Activated T-helper 1 cell treated with anti-CD3 and anti-CD28 coated beads, Interleukin-2, amount 50 U/mL, for 16 hours (primary cell): ENCODE measurements around the gene RANBP6.
"Not testable (repeated sequence)": the region's sequence is repeated elsewhere in the genome, so short reads cannot be mapped to it uniquely, and the experiment has no call there.

Experiments used
- DNase-seq, 2 donors: peaks; one replicate each; pipeline ENCODE4 v3.0.0-alpha.2; 2020; ENCODE audit warnings: low read depth in 1 of 2, low spot score in 1 of 2

The RANBP6 gene

DNA sequence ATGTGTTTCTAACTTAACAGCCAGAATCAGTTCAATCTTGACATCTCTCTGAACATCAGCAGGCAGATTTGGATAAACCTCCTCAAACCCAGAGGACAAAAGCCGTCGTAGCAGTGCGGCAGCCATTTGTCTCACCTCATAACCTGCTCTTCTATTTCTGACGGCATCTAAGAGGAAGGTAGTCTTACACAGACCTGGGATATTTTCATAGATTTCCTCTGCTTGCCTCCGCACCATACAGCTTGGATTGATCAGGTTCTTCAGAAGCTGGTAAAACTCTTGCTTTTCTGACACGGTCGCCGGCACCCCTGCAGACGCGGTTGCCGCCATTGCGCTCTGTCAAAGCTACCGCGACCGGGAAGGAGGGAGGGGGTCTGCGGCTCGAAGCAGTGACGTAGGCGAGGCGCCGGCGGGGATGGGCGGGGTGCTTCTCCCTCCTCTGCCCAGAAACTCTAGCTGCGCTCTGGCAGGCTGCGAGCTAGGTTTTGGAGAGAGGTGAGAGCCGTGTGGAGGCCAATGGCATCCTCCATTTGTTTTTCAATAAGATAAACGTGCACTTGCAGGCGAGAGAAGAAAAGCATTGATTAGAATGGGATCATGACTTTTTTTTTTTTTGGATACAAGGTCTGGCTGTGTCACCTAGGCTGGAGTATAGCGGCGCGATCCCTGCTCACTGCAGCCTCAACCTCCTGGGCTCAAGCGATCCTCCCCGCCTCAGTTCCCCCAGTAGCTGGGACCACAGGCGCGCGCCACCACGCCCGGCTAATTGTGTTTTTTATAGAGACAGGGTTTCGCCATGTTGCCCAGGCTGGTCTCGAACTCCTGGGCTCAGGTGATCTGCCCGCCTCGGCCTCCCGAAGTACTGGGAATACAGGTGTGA is at the start of gene RANBP6:
Gene RANBP6 (minus strand): TSS at position 347 of the 880 bp plus-strand sequence. CDS start 17 bp downstream, at position 330.
- peak; percentile 79 to 84 for DNase-seq

DNA sequence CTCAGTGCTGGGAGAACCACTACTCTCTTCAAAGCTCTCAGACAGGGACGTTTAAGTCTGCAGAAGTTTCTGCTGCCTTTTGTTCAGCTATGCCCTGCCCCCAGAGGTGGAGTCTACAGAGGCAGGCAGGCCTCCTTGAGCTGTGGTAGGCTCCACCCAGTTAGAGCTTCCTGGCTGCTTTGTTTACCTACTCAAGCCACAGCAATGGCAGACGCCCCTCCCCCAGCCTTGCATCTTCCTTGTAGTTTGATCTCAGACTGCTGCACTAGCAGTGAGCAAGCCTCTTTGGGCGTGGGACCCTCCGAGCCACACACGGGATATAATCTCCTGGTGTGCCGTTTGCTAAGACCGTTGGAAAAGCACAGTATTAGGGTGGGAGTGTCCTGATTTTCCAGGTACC is 47.7 kb upstream of the RANBP6 start:
- not testable (repeated sequence) for DNase-seq

DNA sequence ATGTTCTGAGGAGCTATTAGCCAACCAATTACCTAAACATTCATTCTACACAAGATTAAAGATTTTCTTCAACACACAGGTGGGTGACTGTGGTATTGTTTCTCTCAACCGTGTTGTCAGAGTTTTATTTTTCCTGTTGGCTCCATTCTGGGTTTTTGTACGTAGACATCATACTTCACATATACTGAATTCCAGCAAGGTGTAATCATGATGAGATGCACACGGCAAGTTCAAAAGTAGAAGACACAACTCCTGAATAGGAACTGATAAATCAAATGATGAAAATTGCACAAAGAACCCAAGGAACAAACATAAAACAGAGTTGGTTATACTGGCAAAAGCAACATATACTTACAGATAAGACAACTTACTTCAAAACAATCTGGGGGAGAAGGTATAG is 40.2 kb upstream of the RANBP6 start:
- no peak for DNase-seq

DNA sequence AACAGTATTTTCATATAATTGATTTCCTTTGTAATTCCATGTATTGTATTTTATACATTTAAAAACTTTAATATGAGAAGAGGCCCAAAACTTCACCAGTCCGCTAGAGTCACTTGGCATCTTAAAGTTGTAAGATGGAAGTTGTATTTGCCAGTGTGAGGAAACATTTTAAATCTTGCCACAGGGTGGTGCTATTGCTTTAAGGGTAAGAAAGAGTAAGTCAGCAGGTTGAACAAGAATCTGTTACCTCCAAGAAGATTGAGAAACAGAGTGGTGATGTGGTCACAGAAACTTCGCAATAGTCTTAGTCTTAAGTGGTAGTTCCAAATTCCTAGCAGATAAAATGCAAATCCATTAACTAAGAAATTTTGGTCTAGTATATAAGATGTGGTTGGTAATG is 39.8 kb upstream of the RANBP6 start:
- DNase-seq, result no peak

DNA sequence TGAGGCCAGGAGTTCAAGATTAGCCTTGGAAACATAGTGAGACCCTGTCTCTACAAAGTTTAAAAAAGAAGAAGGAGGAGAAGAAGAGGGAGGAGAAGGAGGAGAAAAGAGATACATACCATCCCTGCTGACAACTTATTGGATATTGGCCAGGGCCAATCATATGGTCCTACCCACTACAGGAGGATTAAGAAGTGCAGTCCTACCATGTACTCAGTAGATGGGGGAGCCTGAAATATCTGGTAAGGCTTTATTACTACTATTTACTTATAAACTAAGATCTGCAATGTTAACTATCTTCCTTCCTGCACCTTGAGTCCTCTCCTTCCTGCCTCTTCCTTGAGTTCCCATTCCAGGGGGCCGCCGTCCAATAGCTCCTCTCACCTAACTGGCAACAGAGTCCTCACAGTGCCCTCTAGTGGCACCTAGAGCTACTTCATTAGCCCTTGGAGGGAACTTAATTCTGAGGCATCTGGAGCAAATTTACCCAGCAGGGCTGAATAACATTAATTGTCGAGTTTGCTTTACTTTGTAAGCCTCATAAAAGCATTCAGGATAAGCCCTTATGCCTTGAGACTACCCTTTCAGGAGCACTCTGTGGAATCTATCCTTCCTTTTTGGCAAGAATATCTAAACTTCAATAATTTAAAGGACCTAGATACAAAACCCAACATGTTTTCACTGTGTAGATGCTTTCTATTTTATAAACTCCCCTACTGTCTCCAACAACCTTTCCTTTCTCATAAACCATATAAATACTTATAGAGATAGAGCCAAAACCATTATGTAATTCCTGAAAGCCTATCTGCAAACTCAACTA is 39.1 kb upstream of the RANBP6 start:
- peak in 1 of 2 donors; percentile 6 for DNase-seq

DNA sequence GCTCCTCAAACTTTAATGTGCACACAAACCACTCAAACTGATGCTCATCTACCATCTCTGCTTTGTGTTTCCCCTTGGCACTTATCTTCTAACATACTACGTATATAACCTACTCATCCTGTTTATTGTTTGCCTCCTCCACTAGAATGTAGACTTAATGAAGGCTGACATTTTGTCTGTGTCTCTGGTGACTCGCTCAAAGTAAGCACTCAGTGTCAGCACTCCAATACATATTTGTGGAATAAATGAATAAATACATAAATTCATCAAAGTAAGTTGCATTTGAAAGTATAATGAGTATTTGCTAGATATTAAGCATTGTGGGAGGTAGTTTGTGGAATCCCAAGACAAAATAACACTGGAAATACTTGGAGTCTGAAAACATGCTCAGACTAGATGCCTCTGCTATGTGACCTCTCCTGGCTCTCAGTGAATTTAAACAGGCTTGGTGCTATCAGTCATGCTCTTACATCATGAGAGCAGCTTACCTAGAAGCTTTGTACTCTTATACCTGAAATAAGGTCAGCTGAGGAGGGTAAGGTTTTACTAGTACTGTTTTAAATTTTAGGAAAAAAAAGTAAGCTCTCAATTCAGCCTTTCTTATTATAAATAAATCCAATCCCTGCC is 37.0 kb upstream of the RANBP6 start:
- DNase-seq, result no peak

DNA sequence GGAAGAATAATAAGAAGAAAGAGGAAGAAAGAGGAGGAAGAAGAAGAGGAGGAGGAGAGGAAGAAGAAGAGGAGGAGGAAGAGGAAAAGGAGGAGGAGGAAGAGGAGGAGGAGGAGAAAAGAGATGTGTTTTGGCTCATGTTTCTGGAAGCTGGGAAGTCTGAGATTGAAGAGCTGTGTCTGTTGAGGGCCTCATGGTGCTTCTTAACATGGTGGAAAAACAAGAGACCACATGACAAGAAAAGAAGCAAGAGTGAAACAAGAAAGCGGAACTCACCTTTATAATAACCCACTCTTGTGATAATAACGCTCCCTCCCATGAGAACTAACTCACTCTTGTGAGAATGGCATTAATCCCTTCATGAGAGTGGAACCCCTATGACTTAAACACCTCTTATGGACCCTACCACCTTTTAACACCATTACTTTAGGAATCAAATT is 36.1 kb upstream of the RANBP6 start:
- no peak for DNase-seq

DNA sequence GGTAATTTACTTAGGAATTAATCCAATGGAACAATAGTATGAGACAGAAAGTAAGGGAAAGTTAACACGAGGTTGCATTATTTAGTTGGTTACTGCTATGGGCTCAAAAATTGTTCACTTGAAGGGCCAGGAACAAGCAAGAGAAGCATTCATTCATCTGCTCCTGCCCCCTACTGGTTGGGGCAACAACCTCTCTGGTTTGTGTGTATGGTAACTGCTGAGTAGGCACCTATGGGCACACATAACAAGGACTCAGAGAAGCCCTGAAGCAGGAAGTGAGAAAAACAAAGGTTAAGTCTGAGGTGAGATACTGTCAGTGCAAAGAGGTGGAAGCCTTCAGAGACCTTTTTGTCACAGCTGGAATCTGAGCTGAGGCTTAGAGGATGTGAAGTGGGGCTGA is 34.4 kb upstream of the RANBP6 start:
- no peak for DNase-seq

DNA sequence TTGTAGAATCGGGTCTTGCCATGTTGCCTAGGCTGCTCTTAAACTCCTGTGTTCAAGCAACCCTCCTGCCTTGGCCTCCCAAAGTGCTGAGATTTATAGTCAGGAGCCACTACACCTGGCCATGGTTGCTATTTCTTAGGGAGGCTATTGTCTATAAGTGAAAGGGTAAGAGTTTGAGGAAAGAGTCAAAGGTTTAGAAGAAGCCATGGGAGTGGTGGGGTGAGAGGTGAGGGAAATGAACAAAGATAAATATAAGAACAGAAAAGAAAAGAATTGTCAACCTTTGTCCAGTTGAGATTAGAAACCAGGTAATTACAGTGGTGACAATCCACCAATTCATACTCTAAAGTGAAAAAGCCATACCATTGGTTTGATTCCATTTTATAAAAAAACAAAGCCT is 32.6 kb upstream of the RANBP6 start:
- DNase-seq, result no peak

DNA sequence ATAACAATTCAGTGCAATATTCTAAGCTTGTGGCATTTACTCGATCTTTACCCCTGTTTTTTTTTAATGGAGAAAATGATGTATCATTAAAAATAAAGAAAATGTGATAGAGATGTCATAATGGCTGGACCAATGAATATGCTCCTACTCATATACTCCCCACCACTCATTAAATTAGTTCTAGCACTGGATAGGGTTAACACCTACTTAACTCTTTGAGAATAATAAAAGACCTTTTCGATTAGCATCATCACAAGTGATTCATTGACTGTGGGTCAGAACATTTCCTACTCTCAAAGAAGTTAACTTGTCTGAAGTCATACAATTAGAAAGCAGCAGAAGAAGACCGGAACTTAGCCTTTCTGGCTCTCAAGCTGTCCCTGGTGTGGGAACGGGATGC is 31.6 kb upstream of the RANBP6 start:
- no peak for DNase-seq

DNA sequence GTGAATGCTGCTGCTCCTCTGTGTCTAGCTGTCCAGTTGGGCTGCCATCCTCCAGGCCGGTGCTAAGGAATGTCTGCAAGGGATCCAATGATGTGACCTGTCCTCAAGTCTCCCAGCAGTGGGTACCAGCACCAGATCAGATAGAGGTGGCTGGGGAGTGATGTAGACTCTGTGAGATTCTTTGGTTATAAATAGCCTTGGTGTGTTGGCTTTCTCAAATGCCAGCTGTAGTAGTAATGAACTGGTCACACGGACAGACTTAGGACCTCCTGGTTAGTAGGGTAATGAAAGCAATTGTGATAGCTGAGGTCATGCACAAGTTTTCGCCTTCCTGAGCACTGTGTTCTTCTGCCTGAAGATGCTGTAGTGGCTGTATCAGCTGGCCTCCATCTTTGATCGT is 29.9 kb upstream of the RANBP6 start:
- no peak for DNase-seq

DNA sequence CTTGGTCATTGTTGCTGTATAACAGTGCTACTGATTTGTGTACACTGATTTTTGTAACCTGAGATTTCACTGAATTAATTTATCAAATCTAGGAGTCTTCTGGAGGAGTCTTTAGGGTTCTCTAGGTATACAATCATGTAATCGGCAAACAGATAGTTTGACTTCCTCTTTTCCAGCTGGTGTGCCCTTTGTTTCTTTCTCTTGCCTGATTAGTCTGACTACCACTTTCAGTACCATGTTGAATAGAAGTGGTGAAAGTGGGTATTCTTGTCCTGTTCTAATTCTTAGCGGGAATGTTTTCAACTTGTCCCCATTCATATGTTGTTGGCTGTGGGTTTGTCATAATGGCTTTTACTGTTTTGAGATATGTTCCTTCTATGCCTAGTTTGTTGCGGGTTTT is 24.7 kb upstream of the RANBP6 start:
- no peak for DNase-seq

DNA sequence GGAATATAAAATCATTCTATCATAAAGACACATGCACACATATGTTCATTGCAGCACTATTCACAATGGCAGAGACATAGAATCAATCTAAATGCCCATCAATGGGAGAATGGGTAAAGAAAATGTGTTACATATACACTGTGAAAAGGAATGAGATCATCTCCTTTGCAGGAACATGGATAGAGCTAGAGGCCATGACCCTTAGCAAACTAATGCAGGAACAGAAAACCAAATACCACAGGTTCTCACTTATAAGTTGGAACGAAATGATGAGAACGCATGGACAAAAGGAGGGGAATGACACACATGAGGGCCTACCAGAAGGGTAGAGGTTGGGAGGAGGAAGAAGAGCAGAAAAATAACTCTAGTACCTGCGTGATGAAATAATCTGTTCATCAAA is 21.0 kb upstream of the RANBP6 start:
- no peak for DNase-seq

DNA sequence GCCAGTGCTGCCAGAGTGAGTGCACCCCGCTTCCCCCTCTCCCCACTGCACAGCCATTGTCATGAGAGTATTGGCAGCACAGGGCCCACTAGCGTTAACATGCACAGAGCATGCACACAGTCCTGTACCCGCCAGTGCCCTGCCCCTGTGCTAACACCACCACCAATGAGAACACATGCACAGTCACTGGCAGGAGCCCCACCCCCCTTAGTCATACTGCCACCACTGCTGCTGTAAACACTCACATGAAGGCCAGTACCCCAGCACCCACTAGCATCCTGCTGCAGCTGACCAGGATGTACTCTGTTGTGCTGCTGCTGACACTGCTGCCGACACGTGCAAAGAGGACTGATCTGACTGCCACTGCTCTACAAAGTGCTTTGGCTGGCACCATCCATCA is 19.5 kb upstream of the RANBP6 start:
- no peak for DNase-seq

DNA sequence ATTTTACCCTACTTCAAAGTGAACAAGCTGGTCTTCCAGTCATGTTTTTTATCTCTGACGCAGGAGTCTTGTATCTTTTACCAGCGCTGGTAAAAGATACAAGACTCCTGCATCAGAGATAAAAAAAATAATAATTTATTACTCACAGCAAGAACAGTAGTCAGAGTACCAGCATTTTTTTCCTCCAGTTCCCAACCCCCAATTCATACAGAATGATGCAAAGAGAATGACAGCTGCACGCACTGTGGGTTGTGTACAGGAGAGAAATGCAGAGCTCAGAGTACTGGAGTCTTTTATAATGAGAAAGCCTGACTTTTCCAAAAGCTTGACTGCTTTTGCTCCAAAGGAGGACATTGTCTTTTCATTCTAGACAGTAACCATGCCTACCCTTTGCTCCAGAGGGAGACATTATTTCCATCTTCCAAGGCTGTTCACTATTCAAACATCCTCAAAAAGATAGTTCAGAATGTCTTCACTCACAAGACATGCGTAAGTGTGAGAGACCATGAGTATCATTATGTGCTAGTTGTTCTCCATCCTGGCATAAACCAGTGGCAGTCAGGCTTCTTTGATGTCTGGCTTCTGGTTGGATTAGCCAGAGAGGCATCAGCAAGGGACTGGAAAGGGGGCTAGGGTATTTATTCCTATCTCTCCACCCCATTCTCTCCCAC is 14.3 kb upstream of the RANBP6 start:
- DNase-seq, result no peak

DNA sequence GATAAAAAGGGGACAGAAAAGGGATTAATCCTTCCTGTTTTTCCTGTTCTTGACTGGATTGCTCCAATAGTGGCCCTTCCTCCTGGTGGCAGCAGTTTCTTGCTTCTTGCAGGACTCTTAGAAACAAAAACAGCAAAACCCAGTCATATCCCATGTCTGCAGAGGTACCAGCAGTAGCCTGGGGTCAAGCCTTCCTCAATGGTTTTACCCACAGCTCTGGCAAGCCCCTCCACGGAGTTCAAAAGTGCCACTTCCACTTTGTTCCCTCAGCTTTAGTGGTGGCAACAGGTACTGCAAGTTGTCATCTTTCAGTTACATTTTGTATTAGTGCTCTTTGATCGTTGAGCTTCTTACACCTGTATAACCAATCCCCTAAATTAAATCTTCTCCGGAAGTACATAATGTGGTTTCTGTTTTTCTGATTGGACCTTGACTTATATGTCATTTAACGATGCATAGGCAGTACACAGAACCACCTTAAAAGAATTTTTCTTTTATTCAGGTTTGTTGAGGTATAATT is 8.7 kb upstream of the RANBP6 start:
- no peak for DNase-seq

DNA sequence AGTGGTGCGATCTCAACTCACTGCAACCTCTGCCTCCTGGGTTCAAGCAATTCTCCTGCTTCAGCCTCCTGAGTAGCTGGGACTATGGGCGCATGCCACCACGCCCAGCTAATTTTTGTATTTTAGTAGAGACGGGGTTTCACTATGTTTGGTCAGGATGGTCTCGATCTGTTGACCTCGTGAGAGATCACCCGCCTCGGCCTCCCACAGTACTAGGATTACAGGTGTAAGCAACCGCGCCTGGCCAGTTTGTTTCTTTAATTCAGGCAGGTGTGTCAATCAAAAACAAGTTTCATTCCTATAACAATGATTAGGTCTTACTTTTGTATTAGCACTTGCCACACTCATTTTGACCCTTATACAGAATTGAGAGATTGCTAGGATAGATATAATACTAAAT is 1.6 kb upstream of the RANBP6 start:
- DNase-seq, result not testable (repeated sequence)

DNA sequence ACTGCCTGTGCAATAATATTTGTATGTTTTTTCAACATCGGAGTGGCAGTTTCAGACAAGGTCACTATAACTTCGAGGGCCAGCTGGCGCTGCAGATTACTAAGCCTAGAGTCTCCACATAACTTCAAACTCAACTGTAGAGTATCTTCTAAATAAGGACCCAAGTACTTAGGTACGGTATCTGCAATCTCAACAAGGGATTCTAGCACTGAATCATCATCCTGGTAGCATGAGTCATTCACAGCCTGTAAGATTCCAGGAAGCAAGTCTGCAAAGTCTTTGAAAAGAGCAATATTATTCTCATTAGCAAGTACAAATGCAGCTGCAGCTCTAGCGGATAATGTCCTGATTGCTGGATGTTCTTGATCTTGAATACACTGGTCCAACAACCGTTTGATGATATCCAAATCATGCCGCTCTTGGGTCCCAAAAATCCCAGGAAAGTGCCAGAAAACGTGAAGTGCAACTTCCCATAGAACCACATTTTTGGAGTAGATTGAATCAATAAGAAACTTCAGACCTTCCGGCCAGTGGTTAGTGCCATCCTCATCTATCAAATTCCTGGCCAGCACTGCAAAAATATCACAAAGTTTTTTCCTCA is 654 bp downstream of the RANBP6 start:
- DNase-seq, result no peak

DNA sequence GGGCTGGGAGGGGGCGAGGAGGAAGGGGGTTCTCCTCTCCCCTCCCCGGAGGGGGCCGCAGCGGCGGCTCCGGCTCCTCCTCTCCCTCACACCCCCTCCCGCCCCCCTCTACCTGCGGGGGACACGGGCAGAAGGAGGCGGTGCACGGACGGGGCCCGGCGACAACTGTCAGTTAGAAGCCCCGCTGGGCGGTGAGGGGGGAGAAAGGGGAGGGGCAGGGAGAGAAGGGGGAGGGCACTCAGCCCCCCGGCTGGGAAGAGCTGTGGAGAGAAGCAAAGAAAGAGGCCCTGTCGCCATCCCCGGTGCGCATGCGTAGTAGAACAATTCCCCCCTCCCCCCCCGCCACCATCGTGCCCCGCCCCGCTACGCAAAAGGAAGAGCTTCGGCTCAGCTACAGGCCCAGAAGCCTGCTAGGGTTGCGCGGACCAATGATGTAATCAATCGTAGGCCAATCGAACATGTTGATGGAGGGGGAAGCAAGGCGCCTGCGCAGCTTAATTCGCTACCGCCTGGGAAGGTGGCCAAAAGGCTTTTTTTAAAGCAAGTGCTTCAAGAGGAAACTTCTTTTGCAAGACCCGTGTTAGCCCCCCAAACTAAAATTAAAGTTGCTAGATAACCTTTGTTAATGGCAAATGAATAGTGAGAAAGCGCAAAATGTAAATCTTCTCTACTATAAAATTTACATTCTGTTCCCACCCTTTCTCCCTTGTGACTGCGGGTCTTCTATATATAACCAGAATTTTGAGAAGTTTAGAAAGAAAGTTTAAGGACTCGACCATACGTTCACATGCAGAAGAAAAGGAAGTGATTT is 7.0 kb downstream of the RANBP6 start:
- peak; percentile 82 to 86 for DNase-seq

DNA sequence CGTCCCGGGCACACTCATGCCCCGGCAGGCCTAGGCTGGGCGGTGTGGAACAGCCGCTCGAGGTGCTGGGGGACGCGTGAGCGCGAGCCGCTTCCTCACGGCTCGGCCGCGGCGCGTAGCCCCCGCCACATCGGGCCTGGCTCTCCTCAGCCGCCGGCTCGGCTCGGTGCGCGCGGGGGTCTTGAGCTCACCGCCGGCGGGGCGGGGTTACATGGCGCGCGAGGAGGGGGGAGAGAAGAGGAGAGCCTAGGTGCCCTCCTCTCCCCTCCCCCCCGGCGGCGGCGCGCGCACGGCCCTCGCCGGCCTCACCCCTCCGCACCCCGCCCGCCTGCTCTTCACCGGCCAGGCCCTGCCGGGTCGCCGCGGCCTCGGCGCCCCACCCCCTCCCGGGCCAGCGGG is 7.7 kb downstream of the RANBP6 start:
- DNase-seq, result peak; percentile 49 to 70
